ENCODE results near the gene STK40.

Gene STK40

GRCh38 chr1:36385410-36386264, at the start of gene STK40:
TSS of gene STK40 (minus strand) at chr1:36385924. CDS start at chr1:36361332, 24,592 bp downstream.
- DNase-seq: peak; percentile 99

DNA sequence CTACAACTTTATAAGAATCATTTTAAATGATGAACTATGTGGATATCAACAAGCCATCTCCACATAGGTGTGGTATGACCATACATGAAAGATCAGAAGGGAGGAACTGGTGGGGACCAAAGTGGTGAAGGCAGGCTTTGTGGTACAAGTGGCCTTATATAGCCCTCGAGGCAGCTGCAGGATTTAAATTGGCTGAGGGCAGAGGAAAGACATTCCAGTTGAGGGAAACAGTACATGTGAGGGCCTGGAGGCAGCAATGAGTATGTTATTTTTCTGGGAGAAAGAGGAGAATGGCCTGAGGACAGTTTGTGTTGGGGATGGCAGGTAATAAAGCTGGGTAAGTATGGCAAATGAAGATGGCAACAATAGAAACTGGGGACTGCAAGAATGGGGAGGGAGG, 47.4 kb upstream of the STK40 start:
- DNase-seq: no peak

DNA sequence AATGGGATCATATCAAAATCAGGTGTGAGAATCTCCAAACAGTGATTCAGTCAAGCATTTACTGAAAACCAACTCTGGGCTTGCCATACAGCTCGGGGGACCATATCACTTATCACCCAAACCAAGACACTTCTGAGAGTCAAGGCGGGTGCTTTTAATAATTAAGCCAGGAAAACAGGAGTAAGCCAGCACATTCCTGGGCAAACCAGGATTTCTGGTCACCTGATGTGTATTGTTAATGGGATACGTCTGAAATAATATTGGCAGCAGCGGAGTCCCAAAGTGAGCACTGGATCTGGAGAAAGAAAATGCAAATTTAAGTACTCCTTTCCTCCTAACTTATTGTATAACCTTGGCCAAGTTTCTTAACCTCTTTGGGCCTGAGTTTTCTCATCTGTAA, 46.9 kb upstream of the STK40 start:
- no peak for DNase-seq

- no peak for DNase-seq
Observed at GRCh38 chr1:36425791-36426190, 40.1 kb upstream of the STK40 start.

DNA sequence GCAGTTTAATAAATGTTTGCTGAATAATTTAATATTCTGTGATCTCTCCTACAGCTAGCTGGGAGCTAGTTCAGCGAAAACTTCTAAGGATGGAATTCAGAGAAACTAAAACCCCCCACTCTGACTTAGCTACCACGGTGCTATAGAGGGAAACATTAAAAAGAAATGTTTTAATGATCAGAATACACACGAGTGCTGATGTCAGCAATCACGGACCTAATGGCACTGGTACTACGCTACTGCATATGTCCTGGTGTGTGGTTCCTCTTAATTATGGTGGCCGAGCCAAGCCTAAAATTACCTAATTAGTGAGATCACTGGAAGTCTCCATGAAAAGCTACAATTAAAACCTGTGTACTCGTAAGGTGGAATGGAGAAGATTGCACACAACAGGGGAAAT, 35.9 kb upstream of the STK40 start:
- no peak for DNase-seq

- peak; percentile 92 for DNase-seq
Observed at GRCh38 chr1:36420836-36421317, 35.2 kb upstream of the STK40 start.

DNA sequence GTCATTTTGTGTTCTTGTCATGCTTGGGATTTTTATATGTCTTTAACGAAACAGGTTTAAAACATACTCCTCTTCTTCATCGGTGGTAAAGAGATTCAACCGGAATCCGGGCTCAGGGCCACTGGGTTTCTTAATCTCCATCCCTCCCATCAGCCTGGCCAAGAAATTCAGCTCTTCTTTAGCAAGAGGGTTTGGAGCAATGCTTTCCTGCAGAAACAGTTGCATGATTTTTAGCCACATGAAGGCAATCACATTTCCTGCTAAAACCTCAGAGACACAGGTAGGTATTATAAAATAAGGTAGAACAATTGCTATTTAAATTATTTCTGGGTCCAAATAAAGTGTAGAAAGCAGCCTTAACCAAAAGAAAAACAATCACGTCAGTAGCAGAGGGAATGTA, 34.7 kb upstream of the STK40 start:
- no peak for DNase-seq

DNA sequence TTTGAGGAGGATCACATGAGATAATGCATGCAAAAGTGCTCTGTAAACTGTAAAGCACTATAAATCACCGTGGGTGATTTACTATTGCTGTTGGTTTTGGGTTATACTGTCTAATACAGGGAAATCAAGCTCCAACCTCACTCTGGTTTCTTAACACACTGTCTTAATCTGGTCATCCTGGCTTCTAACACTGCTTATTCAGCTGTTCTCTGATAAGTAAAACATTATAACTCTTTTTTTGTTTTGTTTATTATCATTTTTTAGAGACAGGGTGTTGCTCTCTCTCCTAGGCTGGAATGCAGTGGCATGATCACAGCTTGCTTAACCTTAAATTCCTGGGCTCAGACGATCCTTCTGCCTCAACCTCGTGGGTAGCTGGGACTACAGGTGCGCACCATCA, 33.8 kb upstream of the STK40 start:
- no peak for DNase-seq

DNA sequence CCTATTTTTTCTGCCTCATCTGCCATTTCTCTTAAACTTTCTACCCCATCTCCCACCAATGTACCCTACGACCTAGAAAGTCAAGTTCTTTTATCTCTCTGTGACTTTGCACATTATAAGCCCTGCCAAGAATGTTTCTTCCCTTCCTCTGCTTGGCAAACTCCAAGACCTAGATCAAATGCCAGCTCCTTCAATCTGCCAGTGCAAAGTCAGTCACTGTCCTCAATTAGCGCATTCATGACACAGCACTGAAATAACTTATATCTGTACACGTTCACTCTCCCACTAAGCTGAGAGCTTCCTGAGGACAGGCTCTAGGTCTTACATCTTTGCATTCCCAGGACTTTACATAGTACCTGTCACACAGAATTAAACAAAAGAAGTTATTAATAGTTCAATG, 33.4 kb upstream of the STK40 start:
- no peak for DNase-seq

- no peak for DNase-seq
Observed at GRCh38 chr1:36417931-36418330, 32.2 kb upstream of the STK40 start.

GRCh38 chr1:36415661-36416326, 30.1 kb upstream of the STK40 start:
- DNase-seq: no peak

DNA sequence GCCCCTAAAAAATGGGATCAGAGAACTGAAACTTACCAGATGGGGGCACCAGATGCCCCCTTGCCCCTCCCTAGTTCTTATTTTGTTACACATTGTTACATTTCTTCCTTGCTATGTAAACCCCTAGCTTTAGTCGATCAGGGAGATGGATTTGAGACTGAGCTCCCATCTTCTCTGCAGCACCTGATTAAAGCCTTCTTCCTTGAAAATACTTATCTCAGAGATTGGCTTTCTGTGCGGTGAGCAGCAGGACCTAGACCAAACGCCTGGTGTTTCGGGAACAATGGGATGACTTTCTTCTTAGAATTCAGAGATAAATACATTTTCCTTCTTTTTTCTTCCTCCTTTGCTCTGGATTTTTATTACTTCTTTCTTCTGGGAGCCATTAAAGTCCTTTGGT, 28.7 kb upstream of the STK40 start:
- DNase-seq: no peak

GRCh38 chr1:36411674-36412648, 26.2 kb upstream of the STK40 start:
- DNase-seq: no peak

DNA sequence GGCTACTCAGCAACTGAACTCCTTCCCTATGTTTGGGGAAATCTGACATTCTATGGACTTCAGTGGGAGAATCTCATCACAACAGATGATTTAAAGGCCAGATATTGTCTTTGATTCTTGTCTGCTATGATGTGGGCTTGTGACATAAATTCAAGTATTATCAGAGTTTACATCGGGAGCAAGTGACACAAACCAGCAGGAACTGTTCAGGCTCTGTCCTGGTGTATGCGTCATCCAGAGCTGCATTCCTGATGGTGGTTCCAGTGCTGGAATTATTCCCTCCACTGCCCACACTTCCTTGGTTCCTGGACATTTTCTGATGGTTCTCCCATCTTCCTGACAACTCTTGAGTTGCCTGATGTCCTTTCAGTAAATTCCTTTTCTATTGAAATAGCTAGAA, 22.8 kb upstream of the STK40 start:
- no peak for DNase-seq

DNA sequence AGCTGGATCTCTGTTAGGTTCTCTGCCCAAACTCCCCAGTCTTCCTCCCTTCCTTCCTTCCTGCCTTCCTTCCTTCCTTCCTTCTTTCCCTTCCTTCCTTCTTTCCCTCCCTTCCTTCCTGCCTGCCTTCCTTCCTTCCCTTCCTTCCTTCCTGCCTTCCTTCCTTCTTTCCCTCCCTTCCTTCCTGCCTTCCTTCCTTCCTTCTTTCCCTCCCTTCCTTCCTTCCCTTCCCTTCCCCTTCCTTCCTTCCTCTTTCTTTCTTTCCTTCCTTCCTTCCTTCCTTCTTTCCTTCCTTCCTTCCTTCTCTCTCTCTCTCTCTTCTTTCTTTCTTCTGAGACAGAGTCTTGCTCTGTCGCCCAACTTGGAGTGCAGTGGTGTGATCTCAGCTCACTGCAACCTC, 20.7 kb upstream of the STK40 start:
- DNase-seq: no peak

DNA sequence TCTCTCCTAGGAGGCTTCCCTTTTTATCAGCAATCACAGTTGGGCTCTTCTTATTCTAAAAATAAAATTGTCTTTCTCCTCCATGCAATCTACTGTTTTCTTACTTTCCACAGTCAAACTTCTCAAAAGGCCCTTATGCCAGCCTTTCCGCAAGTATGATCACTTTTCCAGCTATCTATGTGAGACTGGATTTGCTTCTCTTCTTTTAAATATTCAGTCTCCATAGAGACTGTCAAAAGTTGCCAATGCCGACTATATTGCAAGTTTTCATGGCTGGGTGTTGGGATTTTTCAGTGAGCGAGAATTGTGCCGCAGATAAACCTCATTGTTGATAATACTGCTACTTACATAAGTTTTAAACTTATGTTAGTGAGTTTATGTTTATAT, 16.8 kb upstream of the STK40 start:
- DNase-seq: no peak

DNA sequence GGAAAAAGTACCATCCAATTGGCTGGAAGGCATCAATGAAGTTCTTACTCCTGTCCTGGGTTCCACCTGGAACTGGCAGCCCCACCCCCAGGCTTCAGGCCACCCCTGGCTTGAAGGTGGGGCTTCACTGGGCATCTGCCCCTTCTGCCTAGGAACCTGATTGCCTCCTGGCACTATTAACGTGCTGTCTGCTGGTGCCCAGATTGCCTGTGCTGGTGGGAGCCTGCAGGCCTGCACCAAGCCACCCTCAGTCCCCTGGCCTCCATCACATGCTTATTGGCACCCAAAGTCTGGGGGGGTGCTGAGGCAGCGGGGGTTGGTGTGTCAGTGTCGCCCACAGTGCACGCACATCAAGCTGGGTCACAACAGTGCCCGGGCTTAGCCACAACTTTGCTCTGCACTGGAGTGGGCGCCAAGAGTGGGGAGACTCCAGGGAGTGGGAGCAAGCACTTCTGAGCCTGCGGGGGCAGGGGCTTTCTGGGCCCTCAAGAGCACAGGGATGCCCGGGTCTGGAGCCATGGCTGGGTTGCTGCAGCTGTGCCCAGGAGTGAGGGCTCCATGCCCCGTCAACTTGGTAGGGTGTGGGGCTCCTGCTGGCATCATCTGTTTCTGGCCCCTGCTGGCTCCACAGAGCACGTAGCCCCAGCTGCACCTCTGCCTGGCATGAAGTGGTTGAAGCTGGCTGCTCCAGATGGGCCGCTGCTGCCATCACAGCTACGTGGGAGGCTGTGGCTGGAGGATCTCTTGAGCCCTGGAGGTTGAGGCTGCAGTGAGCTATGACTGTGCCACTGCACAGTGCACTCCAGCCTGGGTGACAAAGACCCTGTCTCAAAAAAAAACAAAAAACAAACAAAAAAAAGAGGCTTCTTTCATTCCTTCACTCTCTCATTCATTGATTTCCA, 16.1 kb upstream of the STK40 start:
- DNase-seq: no peak

DNA sequence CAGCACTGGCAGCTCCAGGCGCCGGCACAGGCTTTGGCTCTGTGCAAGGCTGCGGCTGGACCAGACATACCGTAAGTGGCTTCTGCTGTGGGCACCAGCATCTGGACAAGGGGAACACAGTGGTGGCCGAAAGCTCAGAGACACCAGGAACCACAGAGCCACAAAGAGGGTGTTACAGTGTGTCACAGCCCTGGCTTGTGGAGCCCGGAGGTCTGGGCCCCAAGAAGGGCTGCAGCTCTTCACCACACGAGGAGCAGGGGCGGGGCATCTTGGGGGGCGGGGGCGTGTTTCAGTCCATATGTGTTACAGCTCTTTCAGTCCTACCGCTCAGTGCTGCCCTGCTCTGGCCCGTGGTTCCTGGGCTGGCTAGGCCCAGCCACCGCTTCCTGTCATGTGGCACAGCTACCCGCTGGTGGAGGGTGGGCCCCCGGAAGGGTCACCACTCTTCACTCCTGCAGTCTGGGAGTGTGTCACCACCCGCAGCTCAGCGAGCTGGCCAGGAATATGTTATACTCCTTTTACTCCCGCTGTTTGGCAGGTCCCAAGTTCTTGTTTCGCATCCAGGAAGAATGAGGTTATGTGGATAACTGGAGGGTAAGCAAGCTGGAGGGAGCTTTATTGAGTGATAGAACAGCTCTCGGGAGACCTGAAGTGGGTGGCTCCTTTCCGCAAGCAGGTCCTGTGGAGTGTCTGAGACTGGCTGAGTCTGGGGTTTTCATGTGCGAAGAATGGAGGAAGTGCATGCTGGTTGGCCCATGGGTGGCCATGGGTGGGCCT, 15.3 kb upstream of the STK40 start:
- peak; percentile 86 for DNase-seq

GRCh38 chr1:36400514-36400824, 14.7 kb upstream of the STK40 start:
- DNase-seq: no peak

GRCh38 chr1:36398370-36398977, 12.8 kb upstream of the STK40 start:
- DNase-seq: no peak
